Smooth muscle cell of bladder (primary cell): ENCODE data around the gene WDR43. TPM values are rescaled to one million over a fixed set of nuclear protein-coding genes. Genes with fewer than 3 reads are reported as not detected.

Experiments
- total RNA-seq: library from RNA; depleted of rRNA; stranded (reverse); fragments of >200 nt; gene quantifications from 2 replicates; pipeline ENCODE4 v1.2.3, GENCODE V29; 2014

WDR43 gene, protein sequence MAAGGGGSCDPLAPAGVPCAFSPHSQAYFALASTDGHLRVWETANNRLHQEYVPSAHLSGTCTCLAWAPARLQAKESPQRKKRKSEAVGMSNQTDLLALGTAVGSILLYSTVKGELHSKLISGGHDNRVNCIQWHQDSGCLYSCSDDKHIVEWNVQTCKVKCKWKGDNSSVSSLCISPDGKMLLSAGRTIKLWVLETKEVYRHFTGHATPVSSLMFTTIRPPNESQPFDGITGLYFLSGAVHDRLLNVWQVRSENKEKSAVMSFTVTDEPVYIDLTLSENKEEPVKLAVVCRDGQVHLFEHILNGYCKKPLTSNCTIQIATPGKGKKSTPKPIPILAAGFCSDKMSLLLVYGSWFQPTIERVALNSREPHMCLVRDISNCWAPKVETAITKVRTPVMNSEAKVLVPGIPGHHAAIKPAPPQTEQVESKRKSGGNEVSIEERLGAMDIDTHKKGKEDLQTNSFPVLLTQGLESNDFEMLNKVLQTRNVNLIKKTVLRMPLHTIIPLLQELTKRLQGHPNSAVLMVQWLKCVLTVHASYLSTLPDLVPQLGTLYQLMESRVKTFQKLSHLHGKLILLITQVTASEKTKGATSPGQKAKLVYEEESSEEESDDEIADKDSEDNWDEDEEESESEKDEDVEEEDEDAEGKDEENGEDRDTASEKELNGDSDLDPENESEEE
- total RNA-seq, result 59.4 and 81.8 TPM in 2 replicates

DNA sequence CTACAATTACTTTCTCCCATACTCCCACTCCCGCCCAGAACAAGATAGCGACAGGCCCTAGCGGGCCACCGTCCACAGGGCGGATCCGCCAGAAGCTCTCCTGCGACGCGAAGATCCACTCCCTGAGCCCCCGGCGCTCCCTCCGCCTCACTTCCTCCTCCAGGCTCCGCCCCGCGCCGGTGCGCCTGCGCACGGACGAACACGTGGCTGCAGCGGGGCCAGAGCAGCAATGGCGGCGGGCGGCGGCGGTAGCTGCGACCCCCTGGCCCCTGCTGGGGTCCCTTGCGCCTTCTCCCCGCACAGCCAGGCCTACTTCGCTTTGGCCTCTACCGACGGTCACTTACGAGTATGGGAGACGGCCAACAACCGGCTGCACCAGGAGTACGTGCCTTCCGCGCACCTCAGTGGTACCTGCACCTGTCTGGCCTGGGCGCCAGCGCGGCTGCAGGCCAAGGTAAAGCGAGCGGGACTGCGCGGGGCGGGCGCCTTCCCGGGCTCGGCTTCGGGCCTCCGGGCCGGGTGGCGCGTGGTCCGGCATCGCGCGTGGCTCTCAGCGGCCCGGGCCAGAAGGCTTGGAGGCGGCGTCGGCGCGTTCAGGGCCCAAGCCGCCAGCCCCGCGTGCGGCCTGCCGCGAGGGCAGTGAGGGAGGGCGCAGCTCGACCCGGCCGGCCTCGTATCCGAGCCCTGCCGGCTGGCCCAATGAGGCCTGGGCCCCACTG lies at the start of gene WDR43:
WDR43 (plus strand) TSS at position 198 of the 719 bp plus-strand sequence; CDS start at position 230, 32 bp downstream.

DNA sequence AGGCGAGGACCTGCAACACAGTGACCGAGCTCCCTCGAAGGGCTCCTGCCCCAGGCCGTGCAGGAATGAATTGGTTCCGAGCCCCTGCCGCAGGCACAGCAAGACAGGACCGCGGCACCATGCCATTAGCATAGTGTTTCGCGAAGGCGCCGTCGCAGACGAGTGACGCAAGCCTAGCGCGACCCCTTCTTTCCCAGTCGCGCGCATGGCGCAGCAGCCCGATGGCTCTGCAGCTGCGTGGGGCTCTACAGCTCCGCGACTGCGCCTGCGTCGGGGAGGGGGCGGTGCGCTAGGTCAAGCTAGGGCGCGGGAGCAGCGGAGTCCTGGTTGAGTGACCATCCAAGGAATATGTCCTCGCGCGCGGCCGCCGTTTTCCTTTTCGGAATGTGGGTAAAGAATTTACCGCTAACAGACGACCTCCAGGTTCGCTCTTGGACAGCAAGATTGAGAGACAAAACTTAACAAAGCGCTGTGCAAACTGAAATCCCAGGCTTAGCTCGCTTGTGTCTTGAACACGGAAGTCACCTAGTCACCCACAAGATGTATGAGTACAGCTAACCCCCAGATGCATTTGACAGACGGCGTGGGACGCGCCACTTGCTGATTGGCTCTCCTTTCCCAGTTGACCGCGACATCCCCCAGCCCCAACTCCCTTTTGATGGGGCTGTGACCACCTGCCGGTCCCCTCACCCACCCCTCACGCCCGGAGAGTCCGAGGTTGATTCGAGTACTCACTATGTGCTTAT lies 24.1 kb upstream of the WDR43 start, which contains the start of gene TRMT61B:
TRMT61B (minus strand) TSS at position 164 of the 746 bp plus-strand sequence; CDS start at position 132, 32 bp downstream.

DNA sequence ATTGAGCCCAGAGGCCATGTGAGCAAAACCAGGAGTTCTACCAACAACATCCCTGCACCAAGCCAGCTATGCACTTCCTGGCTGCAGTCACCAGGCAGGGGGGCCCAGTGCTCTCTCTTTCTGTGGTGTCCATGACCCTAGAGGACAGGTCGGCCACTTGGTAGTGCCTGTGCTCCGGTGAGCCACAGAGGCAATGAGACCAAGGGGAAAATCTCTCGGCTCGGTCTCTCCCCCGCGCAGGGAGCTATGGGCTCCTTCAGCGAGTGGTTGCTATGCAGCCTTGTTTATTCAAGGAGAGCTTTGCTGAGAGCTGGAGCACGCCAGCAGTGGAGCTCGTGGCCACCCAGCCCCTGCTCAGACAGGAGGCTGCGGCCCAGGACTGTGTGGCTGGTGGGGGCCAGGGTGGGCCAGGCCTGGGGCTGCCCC lies 86.6 kb downstream of the WDR43 start, which contains the start of gene TOGARAM2:
TOGARAM2 (plus strand) TSS at position 283 of the 426 bp plus-strand sequence. CDS start 13,537 bp downstream, outside the sequence.

Other genes starting within 250 kb of the WDR43 start
- 154 and 181 TPM in 2 replicates for gene PPP1CB, start 142.8 kb upstream of the WDR43 start, total RNA-seq
- gene SPDYA, start 83.8 kb upstream of the WDR43 start, total RNA-seq, result 0.71 and 1.4 TPM in 2 replicates
- 13.2 and 17.1 TPM in 2 replicates for gene TRMT61B, start 24.4 kb upstream of the WDR43 start, total RNA-seq
- 0.14 and 0.37 TPM in 2 replicates for gene TOGARAM2, start 86.6 kb downstream of the WDR43 start, total RNA-seq
- under 0.01 TPM in 1 of 2 replicates, not detected in the other for gene PCARE, start 179.9 kb downstream of the WDR43 start, total RNA-seq
- 63.3 and 94.0 TPM in 2 replicates for gene CLIP4, start 220.7 kb downstream of the WDR43 start, total RNA-seq